ENCODE data around the gene SLC35B1.

GRCh38 chr17:49755663-49756283 is 48.0 kb upstream of the SLC35B1 start:
- TF ChIP-seq POLR2AphosphoS5 (IDR thresholded peaks at IDR 0.05; ENCODE audit: insufficient read depth, low read depth, low read length) (no peak), CTCF (IDR thresholded peaks at IDR 0.05; ENCODE audit: extremely low read depth in 1 of 2, insufficient read depth in 1 of 2, low read depth in 1 of 2, low read length in 2 of 2) (no peak), POLR2A (IDR thresholded peaks at IDR 0.05; ENCODE audit: low read depth, low read length) (no peak), MYC (IDR thresholded peaks at IDR 0.05; ENCODE audit: low read depth, low read length) (no peak), MAX (IDR thresholded peaks at IDR 0.05; ENCODE audit: insufficient read depth, insufficient read length) (no peak), JUN (IDR thresholded peaks at IDR 0.05; ENCODE audit: borderline replicate concordance, insufficient read depth, insufficient read length, low read depth) (no peak), EZH2 (IDR thresholded peaks at IDR 0.05; ENCODE audit: borderline replicate concordance, low read depth, low read length, severe bottlenecking) (no peak), FOS (IDR thresholded peaks at IDR 0.05; ENCODE audit: borderline replicate concordance, insufficient read depth, low read length) (no peak), GATA2 (IDR thresholded peaks at IDR 0.05; ENCODE audit: insufficient read depth, insufficient read length, low read depth, low read length) (no peak)

All from endothelial cell of umbilical vein (primary cell).